Suprapubic skin (tissue), 3 donors: ENCODE results near the gene CLASP1.

Experiments
- POLR2AphosphoS5 ChIP-seq, 3 donors: sonication (generic); formaldehyde crosslinking; IDR thresholded peaks; one replicate each; pipeline ENCODE4 v1.6.1; 2017; ENCODE audit warnings: antibody characterized with exemption in 3 of 3
- TF ChIP-seq, protein P1 (sequence below), 2 donors: fragments of 200-600 bp in 1 of 2; fragments of 450-650 bp in 1 of 2; sonication (generic) in 1 of 2; IDR thresholded peaks; one replicate each; pipeline ENCODE4 v1.5.1; 2016 to 2019; ENCODE audit warnings: antibody characterized with exemption in 2 of 2, mild to moderate bottlenecking in 1 of 2, moderate library complexity in 1 of 2

DNA sequence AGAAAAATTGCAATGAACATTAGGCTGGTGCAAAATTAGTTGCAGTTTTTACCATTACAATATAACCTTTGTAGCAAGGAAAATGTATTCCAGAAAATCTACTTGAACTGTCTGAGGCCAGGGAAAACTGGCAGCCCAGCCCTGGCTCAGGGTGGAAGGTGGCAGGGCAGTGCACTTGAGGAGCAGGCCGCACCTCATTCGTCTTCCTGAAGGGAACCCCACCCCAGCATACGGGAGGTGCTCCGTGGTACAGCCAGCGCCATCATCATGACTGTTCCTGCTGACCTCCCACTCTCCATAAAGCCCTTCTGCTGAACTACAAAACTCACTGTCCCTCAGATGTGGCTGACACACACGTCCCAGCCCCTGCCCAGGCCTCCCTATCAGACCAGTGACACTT, 298.4 kb downstream of the CLASP1 start:
- TF ChIP-seq, protein P1, sequence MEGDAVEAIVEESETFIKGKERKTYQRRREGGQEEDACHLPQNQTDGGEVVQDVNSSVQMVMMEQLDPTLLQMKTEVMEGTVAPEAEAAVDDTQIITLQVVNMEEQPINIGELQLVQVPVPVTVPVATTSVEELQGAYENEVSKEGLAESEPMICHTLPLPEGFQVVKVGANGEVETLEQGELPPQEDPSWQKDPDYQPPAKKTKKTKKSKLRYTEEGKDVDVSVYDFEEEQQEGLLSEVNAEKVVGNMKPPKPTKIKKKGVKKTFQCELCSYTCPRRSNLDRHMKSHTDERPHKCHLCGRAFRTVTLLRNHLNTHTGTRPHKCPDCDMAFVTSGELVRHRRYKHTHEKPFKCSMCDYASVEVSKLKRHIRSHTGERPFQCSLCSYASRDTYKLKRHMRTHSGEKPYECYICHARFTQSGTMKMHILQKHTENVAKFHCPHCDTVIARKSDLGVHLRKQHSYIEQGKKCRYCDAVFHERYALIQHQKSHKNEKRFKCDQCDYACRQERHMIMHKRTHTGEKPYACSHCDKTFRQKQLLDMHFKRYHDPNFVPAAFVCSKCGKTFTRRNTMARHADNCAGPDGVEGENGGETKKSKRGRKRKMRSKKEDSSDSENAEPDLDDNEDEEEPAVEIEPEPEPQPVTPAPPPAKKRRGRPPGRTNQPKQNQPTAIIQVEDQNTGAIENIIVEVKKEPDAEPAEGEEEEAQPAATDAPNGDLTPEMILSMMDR (IDR thresholded peaks at IDR 0.05), result no peak
- no peak for TF ChIP-seq POLR2AphosphoS5 (IDR thresholded peaks at IDR 0.05)
